Measurements from ENCODE around the gene MYO15A.

DNA sequence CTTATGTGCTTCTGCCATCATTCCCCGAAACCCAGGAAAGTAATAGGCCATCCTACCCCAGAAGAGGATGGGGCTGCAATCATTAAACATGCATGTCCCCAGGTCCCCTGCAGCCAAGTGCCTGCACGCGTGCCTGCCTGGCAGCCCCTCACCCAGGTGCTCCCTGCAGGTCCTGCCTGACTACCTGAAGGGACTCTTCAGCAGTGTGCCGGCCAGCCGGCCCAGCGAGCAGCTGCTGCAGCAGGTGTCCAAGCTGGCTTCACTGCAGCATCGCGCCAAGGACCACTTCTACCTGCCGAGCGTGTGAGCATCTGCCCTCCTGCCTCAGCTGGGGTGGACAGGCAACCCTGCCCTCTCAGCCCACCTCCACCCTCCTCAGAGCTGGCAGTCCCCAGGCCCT lies 58.9 kb downstream of the MYO15A start:
- TF ChIP-seq POLR2A (IDR thresholded peaks at IDR 0.05; ENCODE audit: low read length), result no peak
- no peak for TF ChIP-seq GATA1 (IDR thresholded peaks at IDR 0.05; ENCODE audit: low read depth, low read length)

All from erythroblast (primary cell).